Mesendoderm (in vitro differentiated cells): ENCODE data around the gene GNB4.

Experiments
- DNase-seq: peaks from one replicate; pipeline ENCODE4 v3.0.0; 2013
- H2AK5ac ChIP-seq: 2 replicates; pipeline ENCODE4 v1.6.1; 2013; ENCODE audit warnings: low read length, inconsistent platforms
- H2BK120ac ChIP-seq: 2 replicates; pipeline ENCODE4 v1.6.1; 2013; ENCODE audit warnings: low read depth, mild to moderate bottlenecking, low read length, moderate library complexity, mixed read lengths
- H2BK15ac ChIP-seq: replicated peaks from 2 replicates; pipeline ENCODE4 v1.6.1; 2013; ENCODE audit warnings: low read depth, mild to moderate bottlenecking, moderate library complexity
- H2BK5ac ChIP-seq: 2 replicates; pipeline ENCODE4 v1.6.1; 2013; ENCODE audit warnings: low read length, inconsistent platforms
- H3K18ac ChIP-seq: 2 replicates; pipeline ENCODE4 v1.6.1; 2013; ENCODE audit warnings: mild to moderate bottlenecking, low read length, mixed read lengths
- H3K23ac ChIP-seq: one replicate; pipeline ENCODE4 v1.6.1; 2013; ENCODE audit warnings: low read length
- H3K27ac ChIP-seq: 2 replicates; pipeline ENCODE4 v1.5.1; 2013; ENCODE audit warnings: low read depth, mild to moderate bottlenecking, inconsistent platforms, low read length, moderate library complexity
- H3K27me3 ChIP-seq: 2 replicates; pipeline ENCODE4 v1.6.1; 2013; ENCODE audit warnings: low read length, control low read depth, mild to moderate bottlenecking, inconsistent platforms; ENCODE audit not compliant: insufficient read depth, poor library complexity
- H3K36me3 ChIP-seq: 2 replicates; pipeline ENCODE4 v1.6.1; 2013; ENCODE audit warnings: low read length, inconsistent platforms; ENCODE audit not compliant: control insufficient read depth, insufficient read depth
- H3K4ac ChIP-seq: one replicate; pipeline ENCODE4 v1.6.1; 2013; ENCODE audit warnings: low read depth, mild to moderate bottlenecking, low read length, moderate library complexity
- H3K4me1 ChIP-seq: 2 replicates; pipeline ENCODE4 v1.6.1; 2013; ENCODE audit warnings: low read depth, low read length, inconsistent platforms; ENCODE audit not compliant: control insufficient read depth
- H3K4me2 ChIP-seq: 2 replicates; pipeline ENCODE4 v1.6.1; 2013; ENCODE audit warnings: low read length
- H3K4me3 ChIP-seq: 2 replicates; pipeline ENCODE4 v1.5.1; 2013; ENCODE audit warnings: mild to moderate bottlenecking, low read length
- H3K56ac ChIP-seq: one replicate; pipeline ENCODE4 v1.6.1; 2013; ENCODE audit warnings: low read length
- H3K79me1 ChIP-seq: 2 replicates; pipeline ENCODE4 v1.6.1; 2013; ENCODE audit warnings: low read length, inconsistent platforms
- H3K79me2 ChIP-seq: 2 replicates; pipeline ENCODE4 v1.6.1; 2013; ENCODE audit warnings: mild to moderate bottlenecking, low read length; ENCODE audit not compliant: control insufficient read depth, insufficient read depth
- H3K9ac ChIP-seq: 2 replicates; pipeline ENCODE4 v1.6.1; 2013; ENCODE audit warnings: low read length, inconsistent platforms
- H4K5ac ChIP-seq: one replicate; pipeline ENCODE4 v1.6.1; 2013; ENCODE audit warnings: low read length
- H4K8ac ChIP-seq: one replicate; pipeline ENCODE4 v1.6.1; 2013; ENCODE audit warnings: low read depth, mild to moderate bottlenecking, control low read depth, low read length, moderate library complexity
- WGBS: extraction: QIAGEN DNeasy Blood & Tissue Kit; methylation state at CpG from one replicate; pipeline ENCODE4 v1.1.7; 2013; ENCODE audit warnings: low lambda C conversion rate, missing lambda C conversion rate; ENCODE audit not compliant: insufficient coverage; ENCODE audit errors: extremely low coverage; 5-methylcytosine and 5-hydroxymethylcytosine counted together

GNB4 gene

GRCh38 chr3:179455954-179456353, 4.7 kb upstream of the GNB4 start:
- Histone ChIP-seq H4K8ac (no peak overlapping the region), H3K4ac (no peak overlapping the region), H4K5ac (no peak overlapping the region), H3K18ac (no peak overlapping the region), H3K4me1 (no peaks in the 10 kb centered on the region), H2BK120ac (no peak overlapping the region), H3K4me2 (no peak overlapping the region), H2BK5ac (no peak overlapping the region), H2AK5ac (no peak overlapping the region), H3K4me3 (no peak overlapping the region), H3K79me1 (no peaks in the 10 kb centered on the region), H3K9ac (no peak overlapping the region), H3K27ac (no peak overlapping the region), H3K27me3 (no peaks in the 10 kb centered on the region), H3K56ac (no peak overlapping the region), H3K79me2 (no peaks in the 10 kb centered on the region), H3K36me3 (no peaks in the 10 kb centered on the region), H2BK15ac (no peak overlapping the region), H3K23ac (no peak overlapping the region)
- no CpG with 5 or more reads among the region's 6 CpGs for WGBS
- DNase-seq = no peak

GRCh38 chr3:179454887-179455286, 3.6 kb upstream of the GNB4 start:
- Histone ChIP-seq H3K36me3 (no peaks in the 10 kb centered on the region), H3K27me3 (no peaks in the 10 kb centered on the region), H3K4me3 (no peak overlapping the region), H3K27ac (no peak overlapping the region), H2BK5ac (no peak overlapping the region), H3K4me1 (no peaks in the 10 kb centered on the region), H3K4me2 (no peak overlapping the region), H2AK5ac (no peak overlapping the region), H3K18ac (no peak overlapping the region), H3K4ac (no peak overlapping the region), H2BK120ac (no peak overlapping the region), H3K23ac (no peak overlapping the region), H4K8ac (no peak overlapping the region), H3K9ac (no peak overlapping the region), H2BK15ac (no peak overlapping the region), H3K56ac (no peak overlapping the region), H3K79me2 (peaks cover 9% of the 10 kb centered on the region), H4K5ac (no peak overlapping the region), H3K79me1 (no peaks in the 10 kb centered on the region)
- WGBS = no CpG with 5 or more reads among the region's 1 CpG
- DNase-seq = no peak

GRCh38 chr3:179453967-179454366, 2.7 kb upstream of the GNB4 start:
- H2BK5ac ChIP-seq = no peak overlapping the region
- H3K36me3 ChIP-seq = no peaks in the 10 kb centered on the region
- H2BK15ac ChIP-seq = no peak overlapping the region
- no peak for DNase-seq
- H3K4ac ChIP-seq = no peak overlapping the region
- H3K23ac ChIP-seq = no peak overlapping the region
- no peak overlapping the region for H4K5ac ChIP-seq
- no peak overlapping the region for H3K27ac ChIP-seq
- no peak overlapping the region for H3K56ac ChIP-seq
- no peak overlapping the region for H2BK120ac ChIP-seq
- peaks cover 3% of the 10 kb centered on the region for H3K79me1 ChIP-seq
- no peak overlapping the region for H2AK5ac ChIP-seq
- no CpG with 5 or more reads among the region's 3 CpGs for WGBS
- no peaks in the 10 kb centered on the region for H3K27me3 ChIP-seq
- no peak overlapping the region for H3K4me2 ChIP-seq
- no peak overlapping the region for H3K18ac ChIP-seq
- no peak overlapping the region for H3K9ac ChIP-seq
- H3K4me3 ChIP-seq = no peak overlapping the region
- peaks cover 2% of the 10 kb centered on the region for H3K4me1 ChIP-seq
- H3K79me2 ChIP-seq = peaks cover 14% of the 10 kb centered on the region
- H4K8ac ChIP-seq = no peak overlapping the region

GRCh38 chr3:179452872-179453271, 1.6 kb upstream of the GNB4 start:
- no CpG with 5 or more reads among the region's 8 CpGs for WGBS
- no peak overlapping the region for H4K5ac ChIP-seq
- H2BK120ac ChIP-seq = no peak overlapping the region
- H3K4ac ChIP-seq = no peak overlapping the region
- no peak for DNase-seq
- no peak overlapping the region for H3K56ac ChIP-seq
- H3K4me1 ChIP-seq = peaks cover 2% of the 10 kb centered on the region
- peaks cover 19% of the 10 kb centered on the region for H3K79me2 ChIP-seq
- no peak overlapping the region for H2AK5ac ChIP-seq
- no peak overlapping the region for H4K8ac ChIP-seq
- no peaks in the 10 kb centered on the region for H3K27me3 ChIP-seq
- no peak overlapping the region for H3K9ac ChIP-seq
- no peak overlapping the region for H3K4me3 ChIP-seq
- no peak overlapping the region for H3K18ac ChIP-seq
- no peak overlapping the region for H3K23ac ChIP-seq
- no peak overlapping the region for H3K27ac ChIP-seq
- H2BK15ac ChIP-seq = no peak overlapping the region
- no peak overlapping the region for H2BK5ac ChIP-seq
- peaks cover 5% of the 10 kb centered on the region for H3K79me1 ChIP-seq
- no peaks in the 10 kb centered on the region for H3K36me3 ChIP-seq
- H3K4me2 ChIP-seq = no peak overlapping the region

GRCh38 chr3:179452176-179452564, 900 bp upstream of the GNB4 start:
- Histone ChIP-seq H3K18ac (peak overlapping the region; percentile 61), H3K36me3 (no peaks in the 10 kb centered on the region), H3K27ac (no peak overlapping the region), H3K9ac (no peak overlapping the region), H2BK15ac (no peak overlapping the region), H2BK120ac (no peak overlapping the region), H3K23ac (no peak overlapping the region), H3K4me2 (no peak overlapping the region), H3K27me3 (no peaks in the 10 kb centered on the region), H3K79me1 (peaks cover 9% of the 10 kb centered on the region), H3K4me3 (no peak overlapping the region), H3K79me2 (peaks cover 26% of the 10 kb centered on the region), H3K4ac (no peak overlapping the region), H4K8ac (no peak overlapping the region), H4K5ac (no peak overlapping the region), H2BK5ac (no peak overlapping the region), H3K56ac (no peak overlapping the region), H2AK5ac (no peak overlapping the region), H3K4me1 (peaks cover 2% of the 10 kb centered on the region)
- no CpG with 5 or more reads among the region's 6 CpGs for WGBS
- peak; percentile 43 for DNase-seq

- Histone ChIP-seq H3K36me3 (no peaks in the 10 kb centered on the region), H3K18ac (peak overlapping the region; percentile 100), H3K9ac (peak overlapping the region; percentile 87), H3K23ac (peak overlapping the region; percentile 52), H2BK120ac (peak overlapping the region; percentile 98), H3K27ac (peak overlapping the region; percentile 94), H2AK5ac (no peak overlapping the region), H3K4me3 (peak overlapping the region; percentile 84), H3K27me3 (no peaks in the 10 kb centered on the region), H2BK5ac (no peak overlapping the region), H3K79me1 (peaks cover 11% of the 10 kb centered on the region), H3K4me1 (peaks cover 2% of the 10 kb centered on the region), H4K8ac (peak overlapping the region; percentile 78), H3K56ac (peak overlapping the region; percentile 95), H4K5ac (no peak overlapping the region), H3K4ac (peak overlapping the region; percentile 100), H3K79me2 (peaks cover 33% of the 10 kb centered on the region), H3K4me2 (peak overlapping the region; percentile 42), H2BK15ac (no peak overlapping the region)
- WGBS = no CpG with 5 or more reads among the region's 43 CpGs
- DNase-seq = peak; percentile 28
These were observed 387 bp downstream of the GNB4 start for GRCh38 chr3:179450901-179451264.
